ENCODE results near the gene FBRSL1.

FBRSL1 gene

DNA sequence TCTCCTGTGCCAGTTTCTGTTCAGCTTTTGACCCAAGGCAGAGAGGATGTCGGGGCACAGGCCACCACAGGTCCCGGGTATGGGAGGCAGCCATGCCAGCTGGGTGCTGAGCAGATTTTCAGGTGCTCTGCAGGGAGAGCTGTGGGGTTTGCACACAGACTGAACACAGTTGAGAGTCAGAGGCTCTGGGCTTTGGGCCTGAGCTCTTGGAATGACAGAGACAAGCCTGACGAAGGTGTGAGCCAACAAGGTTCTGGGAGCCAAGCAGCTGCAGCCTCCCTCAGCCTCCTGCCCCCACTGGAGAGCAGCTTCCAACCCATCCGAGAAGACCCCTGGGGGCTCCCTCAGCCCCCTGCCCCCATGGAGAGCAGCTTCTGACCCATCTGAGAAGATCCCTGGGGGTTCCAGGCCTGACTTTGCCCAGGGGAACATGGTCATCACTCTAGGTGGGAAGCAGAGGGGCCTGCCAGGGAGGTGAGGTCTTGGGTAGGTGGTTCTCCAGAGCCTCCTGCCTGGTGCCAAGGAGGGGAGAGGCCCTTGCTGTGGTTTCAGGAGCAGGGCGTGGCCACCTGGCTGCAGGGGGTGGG is 13.8 kb downstream of the FBRSL1 start:
- H3K27me3 ChIP-seq (replicated peaks; ENCODE audit: control insufficient read depth, insufficient read depth, low read length): no peaks in the 10 kb centered on the region
- no peak overlapping the region for H3K9ac ChIP-seq (ENCODE audit: low read length)
- H3K4me3 ChIP-seq (ENCODE audit: low read length): no peak overlapping the region
- H3K4me1 ChIP-seq (ENCODE audit: control insufficient read depth, insufficient read depth, low read length): peaks cover 13% of the 10 kb centered on the region
- DNase-seq (ENCODE audit: low read depth): no peak
- H3K36me3 ChIP-seq (ENCODE audit: control insufficient read depth, insufficient read depth, low read length, severe bottlenecking): no peaks in the 10 kb centered on the region
- H3K9me3 ChIP-seq (ENCODE audit: control insufficient read depth, low read length): no peaks in the 10 kb centered on the region

DNA sequence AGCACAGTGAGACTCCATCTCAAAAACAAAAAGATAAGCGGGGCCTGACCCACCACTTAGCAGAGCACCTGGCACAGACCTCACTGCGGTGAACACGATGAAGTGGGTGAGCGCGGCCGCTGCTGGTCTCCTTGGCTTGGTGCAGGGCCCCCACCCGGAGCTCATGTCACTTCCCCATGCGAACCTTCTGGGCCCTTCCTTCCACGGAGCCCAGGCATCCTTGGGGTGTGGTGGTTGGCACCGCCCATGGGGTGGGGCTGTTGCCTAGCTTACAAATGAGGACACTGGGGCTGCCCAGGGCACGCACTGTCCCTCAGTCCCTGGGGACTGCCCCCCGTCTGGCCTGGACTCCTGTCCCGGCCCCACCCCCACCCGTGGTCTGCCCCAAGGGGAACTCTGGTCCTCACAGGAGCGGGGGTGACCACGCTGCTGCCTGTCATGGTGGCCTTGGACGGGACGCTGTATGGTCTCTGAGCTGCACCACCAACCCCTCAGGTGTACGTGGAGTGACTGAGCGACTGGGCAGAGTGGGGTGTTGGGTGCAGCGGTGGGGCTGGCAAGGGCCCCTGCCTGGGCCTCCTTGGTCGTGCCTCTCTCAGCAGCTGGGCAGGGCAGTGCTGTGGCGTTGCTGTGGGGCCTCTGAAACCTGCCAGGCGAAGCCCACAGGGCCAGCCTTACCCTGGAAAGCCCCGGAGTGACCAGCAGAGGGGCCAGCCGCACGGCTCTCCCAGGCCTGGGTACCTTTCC is 15.3 kb downstream of the FBRSL1 start:
- no peaks in the 10 kb centered on the region for H3K36me3 ChIP-seq (ENCODE audit: control insufficient read depth, insufficient read depth, low read length, severe bottlenecking)
- DNase-seq (ENCODE audit: low read depth): no peak

GRCh38 chr12:132505852-132506219 is 15.9 kb downstream of the FBRSL1 start:
- no peaks in the 10 kb centered on the region for H3K27me3 ChIP-seq (replicated peaks; ENCODE audit: control insufficient read depth, insufficient read depth, low read length)
- no peak overlapping the region for H3K9ac ChIP-seq (ENCODE audit: low read length)
- no peaks in the 10 kb centered on the region for H3K36me3 ChIP-seq (ENCODE audit: control insufficient read depth, insufficient read depth, low read length, severe bottlenecking)
- DNase-seq (ENCODE audit: low read depth): no peak
- no peaks in the 10 kb centered on the region for H3K9me3 ChIP-seq (ENCODE audit: control insufficient read depth, low read length)
- H3K4me1 ChIP-seq (ENCODE audit: control insufficient read depth, insufficient read depth, low read length): peaks cover 13% of the 10 kb centered on the region
- no peak overlapping the region for H3K4me3 ChIP-seq (ENCODE audit: low read length)

More for the DNA sequence above, 15.3 kb downstream of the FBRSL1 start:
- H3K9ac ChIP-seq (ENCODE audit: low read length): no peak overlapping the region
- no peaks in the 10 kb centered on the region for H3K9me3 ChIP-seq (ENCODE audit: control insufficient read depth, low read length)
- no peaks in the 10 kb centered on the region for H3K27me3 ChIP-seq (replicated peaks; ENCODE audit: control insufficient read depth, insufficient read depth, low read length)
- H3K4me1 ChIP-seq (ENCODE audit: control insufficient read depth, insufficient read depth, low read length): peaks cover 13% of the 10 kb centered on the region
- H3K4me3 ChIP-seq (ENCODE audit: low read length): no peak overlapping the region

- peak; percentile 52 for DNase-seq (ENCODE audit: low read depth)
- H3K27me3 ChIP-seq (replicated peaks; ENCODE audit: control insufficient read depth, insufficient read depth, low read length): no peaks in the 10 kb centered on the region
- peaks cover 13% of the 10 kb centered on the region for H3K4me1 ChIP-seq (ENCODE audit: control insufficient read depth, insufficient read depth, low read length)
- no peaks in the 10 kb centered on the region for H3K36me3 ChIP-seq (ENCODE audit: control insufficient read depth, insufficient read depth, low read length, severe bottlenecking)
- H3K9me3 ChIP-seq (ENCODE audit: control insufficient read depth, low read length): no peaks in the 10 kb centered on the region
- H3K4me3 ChIP-seq (ENCODE audit: low read length): peak overlapping the region; percentile 56
- peak overlapping the region; percentile 72 for H3K9ac ChIP-seq (ENCODE audit: low read length)
Measured at GRCh38 chr12:132506328-132507160, 16.6 kb downstream of the FBRSL1 start.

DNA sequence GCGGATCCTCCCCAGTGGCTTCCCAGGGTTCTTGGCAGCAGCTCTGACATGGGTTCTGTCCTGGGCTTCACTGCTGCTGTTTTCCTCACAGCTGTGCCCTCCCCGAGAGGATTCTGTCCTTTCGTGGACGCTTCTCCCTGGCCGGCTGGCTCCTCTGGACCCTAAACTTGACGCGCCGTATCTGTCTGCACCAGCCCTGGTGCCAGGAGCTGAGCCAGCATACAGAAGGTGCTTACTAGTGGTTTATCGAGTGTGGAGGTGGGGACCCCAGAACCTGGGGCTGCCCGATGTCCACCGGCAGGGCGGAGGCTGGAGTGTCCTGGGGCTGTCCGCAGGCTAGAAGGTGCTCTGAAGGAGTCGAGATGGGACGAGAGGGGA is 17.2 kb downstream of the FBRSL1 start:
- DNase-seq (ENCODE audit: low read depth): no peak
- Histone ChIP-seq H3K36me3 (ENCODE audit: control insufficient read depth, insufficient read depth, low read length, severe bottlenecking) (no peaks in the 10 kb centered on the region), H3K4me3 (ENCODE audit: low read length) (peak overlapping the region; percentile 56), H3K9me3 (ENCODE audit: control insufficient read depth, low read length) (no peaks in the 10 kb centered on the region), H3K9ac (ENCODE audit: low read length) (peak overlapping the region; percentile 72), H3K27me3 (replicated peaks; ENCODE audit: control insufficient read depth, insufficient read depth, low read length) (no peaks in the 10 kb centered on the region), H3K4me1 (ENCODE audit: control insufficient read depth, insufficient read depth, low read length) (peaks cover 13% of the 10 kb centered on the region)

GRCh38 chr12:132507656-132508490 is 17.9 kb downstream of the FBRSL1 start:
- Histone ChIP-seq H3K4me1 (ENCODE audit: control insufficient read depth, insufficient read depth, low read length) (peaks cover 13% of the 10 kb centered on the region), H3K4me3 (ENCODE audit: low read length) (no peak overlapping the region), H3K9me3 (ENCODE audit: control insufficient read depth, low read length) (no peaks in the 10 kb centered on the region), H3K9ac (ENCODE audit: low read length) (no peak overlapping the region), H3K36me3 (ENCODE audit: control insufficient read depth, insufficient read depth, low read length, severe bottlenecking) (no peaks in the 10 kb centered on the region), H3K27me3 (replicated peaks; ENCODE audit: control insufficient read depth, insufficient read depth, low read length) (no peaks in the 10 kb centered on the region)
- DNase-seq (ENCODE audit: low read depth): no peak

GRCh38 chr12:132508491-132508740 is 18.5 kb downstream of the FBRSL1 start:
- Histone ChIP-seq H3K9ac (ENCODE audit: low read length) (no peak overlapping the region), H3K36me3 (ENCODE audit: control insufficient read depth, insufficient read depth, low read length, severe bottlenecking) (no peaks in the 10 kb centered on the region), H3K4me1 (ENCODE audit: control insufficient read depth, insufficient read depth, low read length) (peaks cover 13% of the 10 kb centered on the region), H3K9me3 (ENCODE audit: control insufficient read depth, low read length) (no peaks in the 10 kb centered on the region), H3K27me3 (replicated peaks; ENCODE audit: control insufficient read depth, insufficient read depth, low read length) (no peaks in the 10 kb centered on the region), H3K4me3 (ENCODE audit: low read length) (no peak overlapping the region)
- DNase-seq (ENCODE audit: low read depth): no peak

DNA sequence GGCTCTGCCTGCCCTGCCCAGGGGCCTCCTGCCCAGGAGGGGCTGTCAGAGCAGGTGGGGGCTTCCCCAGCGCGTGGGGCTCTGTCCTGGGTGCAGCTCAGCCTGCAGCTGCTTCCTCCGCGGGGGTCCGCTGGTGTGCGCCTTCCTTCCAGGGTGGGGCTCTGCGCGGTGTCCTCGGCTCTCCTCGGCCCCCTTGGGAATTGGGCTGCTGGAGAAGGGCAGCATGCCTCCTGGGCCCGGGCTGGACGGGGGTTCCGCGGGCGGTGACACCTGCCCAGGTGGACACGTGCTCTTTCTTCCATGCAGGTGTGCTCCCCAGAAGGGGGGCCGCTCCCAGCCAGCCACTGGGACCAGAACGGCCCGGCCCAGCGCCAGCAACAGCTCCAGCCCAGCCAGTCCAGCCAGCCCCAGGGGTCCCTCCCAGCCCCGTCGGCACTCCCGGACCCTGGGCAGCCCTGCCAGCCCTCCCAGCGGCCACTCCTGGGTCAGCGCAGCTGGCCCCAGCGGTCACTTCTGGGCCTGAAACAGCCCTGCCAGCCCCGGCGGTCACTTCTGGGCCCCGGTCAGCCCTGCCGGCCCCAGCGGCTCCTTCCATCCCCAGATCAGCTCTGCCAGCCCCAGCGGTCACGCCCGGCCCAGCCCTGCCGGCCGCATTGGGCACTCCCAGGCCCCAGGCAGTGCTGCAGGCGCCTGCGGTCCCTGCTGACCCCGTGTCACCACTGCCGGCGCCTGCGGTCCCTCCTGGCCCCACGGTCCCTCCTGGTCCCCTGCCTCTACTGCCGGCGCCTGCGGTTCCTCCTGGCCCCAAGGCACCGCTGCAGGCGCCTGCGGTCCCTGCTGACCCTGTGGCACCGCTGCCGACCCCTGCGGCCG is 19.1 kb downstream of the FBRSL1 start:
- Histone ChIP-seq H3K9me3 (ENCODE audit: control insufficient read depth, low read length) (no peaks in the 10 kb centered on the region), H3K27me3 (replicated peaks; ENCODE audit: control insufficient read depth, insufficient read depth, low read length) (no peaks in the 10 kb centered on the region), H3K4me1 (ENCODE audit: control insufficient read depth, insufficient read depth, low read length) (peaks cover 13% of the 10 kb centered on the region), H3K36me3 (ENCODE audit: control insufficient read depth, insufficient read depth, low read length, severe bottlenecking) (no peaks in the 10 kb centered on the region), H3K9ac (ENCODE audit: low read length) (no peak overlapping the region), H3K4me3 (ENCODE audit: low read length) (no peak overlapping the region)
- no peak for DNase-seq (ENCODE audit: low read depth)

DNA sequence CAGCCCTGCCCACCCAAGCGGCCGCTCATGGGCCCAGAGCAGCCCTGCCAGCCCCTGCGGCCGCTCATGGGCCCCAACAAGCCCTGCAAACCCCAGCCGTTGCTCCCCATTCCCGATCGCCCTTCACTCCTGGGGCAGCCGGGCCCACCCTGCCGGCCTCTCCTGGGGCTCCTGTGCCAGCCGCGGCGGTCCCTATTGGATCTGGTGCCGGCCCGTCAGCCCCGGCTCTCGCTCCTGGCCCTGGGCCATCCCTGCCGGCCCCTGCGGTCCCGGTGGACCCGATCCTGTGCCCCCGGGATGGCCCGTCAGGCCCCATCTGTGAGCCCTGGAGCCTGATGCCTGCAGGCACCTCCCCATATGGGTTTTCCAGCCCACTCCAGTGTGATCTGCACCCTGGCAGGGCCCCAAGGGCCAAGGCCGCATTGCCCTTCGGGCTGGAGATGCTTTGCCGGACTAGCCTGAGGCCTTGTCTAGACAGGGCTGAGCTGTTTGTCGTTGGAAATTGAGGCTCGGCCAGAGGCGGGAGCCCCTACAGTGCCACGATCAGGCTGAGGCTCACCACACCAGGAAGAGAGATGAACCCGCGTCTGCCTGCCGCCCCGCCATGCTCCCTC is 20.3 kb downstream of the FBRSL1 start:
- H3K4me3 ChIP-seq (ENCODE audit: low read length): no peak overlapping the region
- no peak for DNase-seq (ENCODE audit: low read depth)

GRCh38 chr12:132510746-132511477 is 21.0 kb downstream of the FBRSL1 start:
- Histone ChIP-seq H3K9ac (ENCODE audit: low read length) (no peak overlapping the region), H3K36me3 (ENCODE audit: control insufficient read depth, insufficient read depth, low read length, severe bottlenecking) (no peaks in the 10 kb centered on the region), H3K4me1 (ENCODE audit: control insufficient read depth, insufficient read depth, low read length) (peaks cover 13% of the 10 kb centered on the region), H3K9me3 (ENCODE audit: control insufficient read depth, low read length) (no peaks in the 10 kb centered on the region), H3K27me3 (replicated peaks; ENCODE audit: control insufficient read depth, insufficient read depth, low read length) (no peaks in the 10 kb centered on the region), H3K4me3 (ENCODE audit: low read length) (no peak overlapping the region)
- no peak for DNase-seq (ENCODE audit: low read depth)

More for the DNA sequence above, 20.3 kb downstream of the FBRSL1 start:
- Histone ChIP-seq H3K27me3 (replicated peaks; ENCODE audit: control insufficient read depth, insufficient read depth, low read length) (no peaks in the 10 kb centered on the region), H3K9me3 (ENCODE audit: control insufficient read depth, low read length) (no peaks in the 10 kb centered on the region), H3K4me1 (ENCODE audit: control insufficient read depth, insufficient read depth, low read length) (peaks cover 13% of the 10 kb centered on the region), H3K36me3 (ENCODE audit: control insufficient read depth, insufficient read depth, low read length, severe bottlenecking) (no peaks in the 10 kb centered on the region), H3K9ac (ENCODE audit: low read length) (no peak overlapping the region)
